Stimulated activated CD8-positive, alpha-beta memory T cell treated with anti-CD3 and anti-CD28 coated beads, Interleukin-15, amount 100 ng/mL, for 48 hours (primary cell): ENCODE results near the gene ZNF124.

Experiments
- DNase-seq, 2 donors: peaks; one replicate each; pipeline ENCODE4 v3.0.0-alpha.2; 2020; ENCODE audit warnings: low read depth in 2 of 2

ZNF124 gene

GRCh38 chr1:247113094-247113497 is 58.7 kb downstream of the ZNF124 start:
- DNase-seq, result no peak

GRCh38 chr1:247112479-247112781 is 59.4 kb downstream of the ZNF124 start:
- no peak for DNase-seq

GRCh38 chr1:247111700-247112478 is 59.9 kb downstream of the ZNF124 start:
- no peak for DNase-seq

- DNase-seq, result no peak
Observed at GRCh38 chr1:247111259-247111699, 60.5 kb downstream of the ZNF124 start.

GRCh38 chr1:247110627-247111258 is 61.1 kb downstream of the ZNF124 start:
- DNase-seq, result peak in 1 of 2 donors; percentile 21

GRCh38 chr1:247107694-247108093 is 64.1 kb downstream of the ZNF124 start:
- no peak for DNase-seq

- no peak for DNase-seq
Observed at GRCh38 chr1:247105966-247106365, 65.9 kb downstream of the ZNF124 start.
